ENCODE data around the gene CD34. TPM values are rescaled to one million over a fixed set of nuclear protein-coding genes. Genes with fewer than 3 reads are reported as not detected.

CD34 gene
- total and polyA plus RNA-seq, 2 experiments from 2014 or later: 0.34 TPM; not detected in 1

DNA sequence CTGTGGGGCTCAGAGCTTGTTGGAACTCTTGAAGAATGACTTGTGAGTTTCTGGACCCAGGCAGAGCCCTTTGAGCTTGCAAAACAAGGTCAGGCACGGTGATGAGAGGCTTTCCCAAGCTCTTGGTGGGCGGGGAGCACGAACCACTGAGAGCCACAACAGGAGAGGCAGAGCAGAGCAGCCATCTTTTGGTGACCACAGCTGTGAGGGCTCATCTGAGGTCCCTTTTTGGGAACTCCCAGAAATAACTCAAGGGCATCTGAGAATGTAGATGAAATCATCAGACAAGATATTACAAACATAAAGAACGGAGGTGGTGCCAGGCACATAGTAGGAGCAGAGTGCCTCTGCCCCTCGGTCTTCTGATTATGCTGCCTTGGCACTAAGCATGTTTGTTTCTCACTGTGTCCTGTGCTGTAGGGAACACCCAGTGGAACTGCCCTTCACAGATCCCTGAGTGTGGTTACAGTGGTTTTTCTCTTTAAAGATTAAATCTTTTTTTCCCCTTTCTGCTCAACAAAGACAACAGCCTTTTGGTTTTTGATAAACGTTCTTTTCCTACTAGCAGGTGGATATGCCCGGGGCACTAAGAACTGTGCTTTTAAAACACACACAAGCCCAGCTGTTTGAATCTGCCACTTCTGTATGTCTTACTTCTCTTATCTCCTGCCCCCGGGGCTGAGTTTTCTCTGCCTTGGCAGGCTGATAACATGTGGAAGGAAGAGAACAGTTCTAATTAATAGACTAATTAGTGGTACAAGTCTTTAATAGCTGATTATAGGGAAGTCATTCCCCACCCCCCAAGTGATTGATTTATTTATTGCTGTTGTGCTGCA lies 37.7 kb downstream of the CD34 start:
- Histone ChIP-seq H3K4me1 (ENCODE audit: insufficient read depth) (no peaks in the 10 kb centered on the region), H3K9ac (no peak overlapping the region), H3K4me3 (no peak overlapping the region), H2AFZ (no peak overlapping the region), H3K79me2 (ENCODE audit: insufficient read depth) (no peaks in the 10 kb centered on the region), H3K9me3 (ENCODE audit: low read depth) (no peaks in the 10 kb centered on the region), H4K20me1 (ENCODE audit: insufficient read depth) (no peaks in the 10 kb centered on the region), H3K27ac (no peak overlapping the region), H3K9me2 (ENCODE audit: insufficient read depth) (no peaks in the 10 kb centered on the region), H3F3A (ENCODE audit: insufficient read depth) (no peaks in the 10 kb centered on the region), H3K27me3 (replicated peaks; ENCODE audit: insufficient read depth) (no peaks in the 10 kb centered on the region), H3K36me3 (ENCODE audit: low read depth) (no peaks in the 10 kb centered on the region), H3K4me2 (ENCODE audit: unreplicated experiment) (no peak overlapping the region)
- no peak for TF ChIP-seq EZH2 (IDR thresholded peaks at IDR 0.05; ENCODE audit: insufficient read depth, poor library complexity, severe bottlenecking)
- TF ChIP-seq EZH2phosphoT487 (IDR thresholded peaks at IDR 0.05; ENCODE audit: insufficient read depth, low read depth): no peak
- DNase-seq: no peak
- 13 to 14% methylated on average over 8 of the region's 8 CpGs for WGBS, 2 experiments (ENCODE audit: low coverage in 1 of 2, low lambda C conversion rate in 2 of 2, missing lambda C conversion rate in 2 of 2)
- in situ Hi-C loops (cut with MboI): no loop called here

DNA sequence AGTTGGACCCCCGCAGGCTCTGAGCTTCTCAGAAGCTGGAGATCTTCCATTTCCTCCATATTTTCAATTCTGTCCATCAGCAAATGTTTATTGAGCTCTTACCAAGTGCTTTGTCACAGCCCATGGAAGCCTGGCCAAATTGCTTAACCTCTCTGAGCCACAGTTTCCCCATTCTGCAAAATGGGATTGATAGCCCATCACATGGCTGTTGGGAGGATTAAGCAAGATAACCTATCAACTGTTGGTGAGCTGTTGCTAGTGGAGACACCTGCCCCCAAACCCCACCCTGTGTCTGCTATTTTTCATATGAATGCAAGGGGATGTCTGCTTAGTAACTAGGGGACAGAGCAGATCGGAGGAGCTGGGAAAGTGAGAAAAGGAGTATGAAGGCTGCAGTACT lies 38.3 kb downstream of the CD34 start:
- Histone ChIP-seq H3K27ac (no peak overlapping the region), H3K9me2 (ENCODE audit: insufficient read depth) (no peaks in the 10 kb centered on the region), H3K9ac (no peak overlapping the region), H3K4me3 (no peak overlapping the region), H3K27me3 (replicated peaks; ENCODE audit: insufficient read depth) (no peaks in the 10 kb centered on the region), H3K9me3 (ENCODE audit: low read depth) (no peaks in the 10 kb centered on the region), H4K20me1 (ENCODE audit: insufficient read depth) (no peaks in the 10 kb centered on the region), H3F3A (ENCODE audit: insufficient read depth) (no peaks in the 10 kb centered on the region), H3K4me1 (ENCODE audit: insufficient read depth) (no peaks in the 10 kb centered on the region), H3K36me3 (ENCODE audit: low read depth) (no peaks in the 10 kb centered on the region), H3K4me2 (ENCODE audit: unreplicated experiment) (no peak overlapping the region), H2AFZ (no peak overlapping the region), H3K79me2 (ENCODE audit: insufficient read depth) (no peaks in the 10 kb centered on the region)
- TF ChIP-seq EZH2phosphoT487 (IDR thresholded peaks at IDR 0.05; ENCODE audit: insufficient read depth, low read depth) (no peak), EZH2 (IDR thresholded peaks at IDR 0.05; ENCODE audit: insufficient read depth, poor library complexity, severe bottlenecking) (no peak)
- 74 to 88% methylated on average over 2 of the region's 2 CpGs for WGBS, 2 experiments (ENCODE audit: low coverage in 1 of 2, low lambda C conversion rate in 2 of 2, missing lambda C conversion rate in 2 of 2)
- no peak for DNase-seq
- in situ Hi-C loops (cut with MboI): no loop called here

DNA sequence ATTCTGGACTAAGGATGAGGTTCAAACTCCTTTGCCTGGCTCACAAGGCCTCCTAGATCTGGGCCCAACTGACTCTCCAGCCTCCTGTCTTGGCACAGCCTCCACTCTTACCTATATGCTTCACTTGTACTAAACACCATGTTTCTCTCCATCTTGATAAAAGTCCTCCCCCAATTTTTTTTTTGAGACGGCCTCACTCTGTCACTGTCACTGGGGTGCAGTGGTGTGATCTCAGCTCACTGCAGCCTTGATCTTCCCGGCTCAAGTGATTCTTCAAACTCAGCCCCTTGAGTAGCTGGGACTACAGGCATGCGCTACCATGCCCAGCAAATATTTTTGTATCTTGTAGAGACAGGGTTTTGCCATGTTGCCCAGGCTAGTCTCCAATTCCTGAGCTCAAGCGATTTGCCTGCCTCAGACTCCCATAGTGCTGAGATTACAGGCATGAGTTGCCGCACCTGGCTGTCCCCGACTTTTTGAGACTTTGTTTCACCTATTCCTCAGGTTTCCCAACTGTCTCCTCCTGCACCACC lies 39.7 kb downstream of the CD34 start:
- no peaks in the 10 kb centered on the region for H3K36me3 ChIP-seq (ENCODE audit: low read depth)
- WGBS, 2 experiments (ENCODE audit: low coverage in 1 of 2, low lambda C conversion rate in 2 of 2, missing lambda C conversion rate in 2 of 2): 87 to 89% methylated on average over 6 of the region's 6 CpGs
- H4K20me1 ChIP-seq (ENCODE audit: insufficient read depth): no peaks in the 10 kb centered on the region
- H3K9me2 ChIP-seq (ENCODE audit: insufficient read depth): no peaks in the 10 kb centered on the region
- H3F3A ChIP-seq (ENCODE audit: insufficient read depth): no peaks in the 10 kb centered on the region
- H3K4me3 ChIP-seq: no peak overlapping the region
- in situ Hi-C loops (cut with MboI): no loop called here
- no peak for TF ChIP-seq EZH2 (IDR thresholded peaks at IDR 0.05; ENCODE audit: insufficient read depth, poor library complexity, severe bottlenecking)
- no peak for TF ChIP-seq EZH2phosphoT487 (IDR thresholded peaks at IDR 0.05; ENCODE audit: insufficient read depth, low read depth)
- no peak overlapping the region for H3K9ac ChIP-seq
- H3K79me2 ChIP-seq (ENCODE audit: insufficient read depth): no peaks in the 10 kb centered on the region
- no peak for DNase-seq
- no peaks in the 10 kb centered on the region for H3K4me1 ChIP-seq (ENCODE audit: insufficient read depth)
- H3K4me2 ChIP-seq (ENCODE audit: unreplicated experiment): no peak overlapping the region
- no peak overlapping the region for H2AFZ ChIP-seq
- H3K9me3 ChIP-seq (ENCODE audit: low read depth): no peaks in the 10 kb centered on the region
- H3K27ac ChIP-seq: no peak overlapping the region
- H3K27me3 ChIP-seq (replicated peaks; ENCODE audit: insufficient read depth): no peaks in the 10 kb centered on the region

DNA sequence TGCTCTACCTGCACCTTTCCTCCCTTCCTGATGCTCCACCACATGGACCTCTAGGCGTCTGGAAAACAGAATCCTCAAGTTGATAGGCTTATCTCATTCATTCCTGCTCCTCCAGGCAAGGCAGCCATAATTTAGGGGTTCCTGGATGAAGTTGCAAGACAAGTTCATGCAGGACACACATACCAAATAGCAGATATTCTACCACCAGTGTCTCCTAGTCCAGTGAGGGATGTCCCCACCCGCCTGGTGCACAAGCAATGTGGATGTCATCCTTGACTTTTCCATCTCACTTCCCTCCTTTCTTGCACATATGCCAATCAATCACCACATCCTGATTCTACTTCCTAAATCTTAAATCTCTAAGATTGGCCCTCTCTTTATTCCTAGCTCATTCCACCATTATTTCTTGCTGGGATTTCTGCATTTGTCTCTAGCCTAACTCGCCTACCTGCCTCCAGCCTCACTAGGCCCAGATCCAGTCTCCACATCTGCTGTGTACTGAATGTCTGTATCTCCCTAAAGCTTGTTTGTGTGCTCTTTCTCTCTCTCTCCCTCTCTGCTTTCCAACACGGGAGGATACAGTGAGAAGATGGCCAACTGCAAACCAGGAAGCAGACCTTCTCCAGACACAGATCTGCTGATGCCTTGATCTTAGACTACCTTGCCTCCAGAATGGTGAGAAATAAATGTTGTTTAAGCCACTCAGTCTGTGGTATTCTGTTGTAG lies 40.5 kb downstream of the CD34 start:
- Histone ChIP-seq H3K4me1 (ENCODE audit: insufficient read depth) (no peaks in the 10 kb centered on the region), H2AFZ (no peak overlapping the region)

More for the DNA sequence above, 40.5 kb downstream of the CD34 start:
- no peaks in the 10 kb centered on the region for H3K36me3 ChIP-seq (ENCODE audit: low read depth)
- no peak overlapping the region for H3K9ac ChIP-seq
- H3K4me2 ChIP-seq (ENCODE audit: unreplicated experiment): no peak overlapping the region
- H3F3A ChIP-seq (ENCODE audit: insufficient read depth): no peaks in the 10 kb centered on the region
- no peak overlapping the region for H3K27ac ChIP-seq
- in situ Hi-C loops (cut with MboI): no loop called here
- no peak overlapping the region for H3K4me3 ChIP-seq
- H3K27me3 ChIP-seq (replicated peaks; ENCODE audit: insufficient read depth): no peaks in the 10 kb centered on the region
- WGBS, 2 experiments (ENCODE audit: low coverage in 1 of 2, low lambda C conversion rate in 2 of 2, missing lambda C conversion rate in 2 of 2): 79 to 81% methylated on average over 4 of the region's 4 CpGs
- H3K9me3 ChIP-seq (ENCODE audit: low read depth): no peaks in the 10 kb centered on the region
- no peaks in the 10 kb centered on the region for H3K79me2 ChIP-seq (ENCODE audit: insufficient read depth)
- no peaks in the 10 kb centered on the region for H4K20me1 ChIP-seq (ENCODE audit: insufficient read depth)
- TF ChIP-seq EZH2phosphoT487 (IDR thresholded peaks at IDR 0.05; ENCODE audit: insufficient read depth, low read depth): no peak
- TF ChIP-seq EZH2 (IDR thresholded peaks at IDR 0.05; ENCODE audit: insufficient read depth, poor library complexity, severe bottlenecking): no peak
- H3K9me2 ChIP-seq (ENCODE audit: insufficient read depth): no peaks in the 10 kb centered on the region
- no peak for DNase-seq
